ENCODE results near the gene KCTD15. TPM values are rescaled to one million over a fixed set of nuclear protein-coding genes. Genes with fewer than 3 reads are reported as not detected.

Gene KCTD15
- total and polyA plus RNA-seq, 2 of the 4 experiments (the other 2 are of a cell fraction), result 16.3 to 19.6 TPM

DNA sequence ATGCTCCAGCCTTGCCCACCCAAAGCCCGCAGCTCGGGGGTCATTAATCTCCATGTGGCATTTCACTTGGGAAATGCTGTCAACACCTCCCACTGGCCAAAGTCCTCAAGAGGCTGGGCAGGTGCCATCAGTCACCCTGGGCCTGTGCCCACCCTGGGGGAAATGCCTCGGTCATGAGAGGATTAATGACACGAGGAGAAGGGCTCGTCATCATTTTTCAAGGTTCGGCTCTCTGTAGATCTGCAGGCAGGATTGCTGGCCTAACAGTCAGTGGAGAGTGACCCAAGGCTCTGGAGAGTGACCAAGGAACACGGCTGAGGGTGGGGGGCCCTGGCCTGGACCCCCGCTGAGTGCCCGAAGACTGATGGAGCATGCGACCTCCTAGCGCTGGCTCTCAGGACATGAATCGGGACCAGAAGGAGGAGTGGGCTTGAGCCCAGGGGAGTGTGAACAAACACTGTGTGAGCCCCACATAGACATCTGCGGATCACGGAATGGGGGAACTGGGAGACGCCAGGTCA, 15.2 kb upstream of the KCTD15 start:
- Histone ChIP-seq H4K5ac (ENCODE audit: low read depth, low read length) (no peak overlapping the region), H3K14ac (replicated peaks; ENCODE audit: low read depth, low read length) (no peak overlapping the region), H3K79me1 (ENCODE audit: low read depth in 1 of 2, low read length in 2 of 2) (no peaks in the 10 kb centered on the region; a peak in 1 of 4 replicates), H3K4ac (ENCODE audit: low read depth, low read length) (no peak overlapping the region; the same call in 1 of the 2 replicates), H3K9me1 (ENCODE audit: insufficient read depth, low read length) (peaks cover 25% of the 10 kb centered on the region), H3K23ac (ENCODE audit: low read depth, low read length) (no peak overlapping the region), H3K56ac (ENCODE audit: extremely low read depth, insufficient read depth, low read length) (no peak overlapping the region), H3K4me2 (ENCODE audit: low read depth, low read length) (no peak overlapping the region), H3K27me3 (ENCODE audit: control insufficient read depth, insufficient read depth, low read length) (peaks cover 16% of the 10 kb centered on the region; the same call in 1 of the 2 replicates), H2AFZ (replicated peaks; ENCODE audit: low read length, poor library complexity) (no peak overlapping the region), H2BK15ac (ENCODE audit: low read depth, low read length) (no peak overlapping the region), H4K91ac (ENCODE audit: insufficient read depth, low read depth, low read length) (no peak overlapping the region), H3K36me3 (ENCODE audit: control insufficient read depth, insufficient read depth, low read length) (no peaks in the 10 kb centered on the region), H2BK20ac (ENCODE audit: low read depth, low read length) (no peak overlapping the region), H3K9me3 (ENCODE audit: control insufficient read depth, insufficient read depth, low read length) (no peaks in the 10 kb centered on the region), H2AK9ac (replicated peaks; ENCODE audit: low read depth, low read length, poor library complexity) (no peak overlapping the region), H3K18ac (ENCODE audit: low read depth, low read length) (no peak overlapping the region), H4K20me1 (ENCODE audit: insufficient read depth, low read length) (no peaks in the 10 kb centered on the region), H2BK5ac (ENCODE audit: low read depth, low read length, poor library complexity, severe bottlenecking) (no peak overlapping the region), H2BK120ac (ENCODE audit: low read depth, low read length) (no peak overlapping the region), H4K8ac (ENCODE audit: low read depth in 2 of 2, low read length in 2 of 2) (no peak overlapping the region), H3K4me3 (ENCODE audit: insufficient read depth, low read depth, low read length) (no peak overlapping the region), H3K9ac (ENCODE audit: low read depth, low read length) (no peak overlapping the region), H3K27ac (ENCODE audit: insufficient read depth, low read length) (no peak overlapping the region), H2AK5ac (ENCODE audit: low read depth, low read length) (no peak overlapping the region), H3K4me1 (ENCODE audit: control insufficient read depth, insufficient read depth, low read length) (peaks cover 6% of the 10 kb centered on the region)
- ChIA-PET POLR2A (ENCODE audit: unreplicated experiment) (no interaction called here), CTCF (interaction anchor here (0.6 to 0.9 kb wide), 2 partner anchors 34 to 217 kb away, joined by 3 read pairs; no protein-coding TSS in a partner anchor)
- no peak for DNase-seq
- BruUV-seq (replicated peaks), result no TSS peak
- TF ChIP-seq MXI1 (IDR thresholded peaks at IDR 0.05; ENCODE audit: borderline replicate concordance, low read depth, low read length), result no peak
- TF ChIP-seq, protein P1, sequence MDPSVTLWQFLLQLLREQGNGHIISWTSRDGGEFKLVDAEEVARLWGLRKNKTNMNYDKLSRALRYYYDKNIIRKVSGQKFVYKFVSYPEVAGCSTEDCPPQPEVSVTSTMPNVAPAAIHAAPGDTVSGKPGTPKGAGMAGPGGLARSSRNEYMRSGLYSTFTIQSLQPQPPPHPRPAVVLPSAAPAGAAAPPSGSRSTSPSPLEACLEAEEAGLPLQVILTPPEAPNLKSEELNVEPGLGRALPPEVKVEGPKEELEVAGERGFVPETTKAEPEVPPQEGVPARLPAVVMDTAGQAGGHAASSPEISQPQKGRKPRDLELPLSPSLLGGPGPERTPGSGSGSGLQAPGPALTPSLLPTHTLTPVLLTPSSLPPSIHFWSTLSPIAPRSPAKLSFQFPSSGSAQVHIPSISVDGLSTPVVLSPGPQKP (IDR thresholded peaks at IDR 0.05; ENCODE audit: borderline replicate concordance, low read depth, low read length), result no peak
- TF ChIP-seq, protein P2, sequence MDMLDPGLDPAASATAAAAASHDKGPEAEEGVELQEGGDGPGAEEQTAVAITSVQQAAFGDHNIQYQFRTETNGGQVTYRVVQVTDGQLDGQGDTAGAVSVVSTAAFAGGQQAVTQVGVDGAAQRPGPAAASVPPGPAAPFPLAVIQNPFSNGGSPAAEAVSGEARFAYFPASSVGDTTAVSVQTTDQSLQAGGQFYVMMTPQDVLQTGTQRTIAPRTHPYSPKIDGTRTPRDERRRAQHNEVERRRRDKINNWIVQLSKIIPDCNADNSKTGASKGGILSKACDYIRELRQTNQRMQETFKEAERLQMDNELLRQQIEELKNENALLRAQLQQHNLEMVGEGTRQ (IDR thresholded peaks at IDR 0.05; ENCODE audit: low read depth, low read length), result no peak
- no peak for TF ChIP-seq RCOR1 (IDR thresholded peaks at IDR 0.05; ENCODE audit: insufficient replicate concordance, low read length)
- TF ChIP-seq FOS (IDR thresholded peaks at IDR 0.05; ENCODE audit: low read depth, low read length), result no peak
- no peak for TF ChIP-seq SMC3 (IDR thresholded peaks at IDR 0.05; ENCODE audit: low read depth, low read length)
- TF ChIP-seq, protein P3, sequence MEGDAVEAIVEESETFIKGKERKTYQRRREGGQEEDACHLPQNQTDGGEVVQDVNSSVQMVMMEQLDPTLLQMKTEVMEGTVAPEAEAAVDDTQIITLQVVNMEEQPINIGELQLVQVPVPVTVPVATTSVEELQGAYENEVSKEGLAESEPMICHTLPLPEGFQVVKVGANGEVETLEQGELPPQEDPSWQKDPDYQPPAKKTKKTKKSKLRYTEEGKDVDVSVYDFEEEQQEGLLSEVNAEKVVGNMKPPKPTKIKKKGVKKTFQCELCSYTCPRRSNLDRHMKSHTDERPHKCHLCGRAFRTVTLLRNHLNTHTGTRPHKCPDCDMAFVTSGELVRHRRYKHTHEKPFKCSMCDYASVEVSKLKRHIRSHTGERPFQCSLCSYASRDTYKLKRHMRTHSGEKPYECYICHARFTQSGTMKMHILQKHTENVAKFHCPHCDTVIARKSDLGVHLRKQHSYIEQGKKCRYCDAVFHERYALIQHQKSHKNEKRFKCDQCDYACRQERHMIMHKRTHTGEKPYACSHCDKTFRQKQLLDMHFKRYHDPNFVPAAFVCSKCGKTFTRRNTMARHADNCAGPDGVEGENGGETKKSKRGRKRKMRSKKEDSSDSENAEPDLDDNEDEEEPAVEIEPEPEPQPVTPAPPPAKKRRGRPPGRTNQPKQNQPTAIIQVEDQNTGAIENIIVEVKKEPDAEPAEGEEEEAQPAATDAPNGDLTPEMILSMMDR (conservative IDR thresholded peaks at IDR 0.05; ENCODE audit: low read depth, low read length), result no peak
- TF ChIP-seq BHLHE40 (IDR thresholded peaks at IDR 0.05; ENCODE audit: low read depth, low read length), result no peak
- no peak for TF ChIP-seq NFE2L2 (IDR thresholded peaks at IDR 0.05; ENCODE audit: low read depth, low read length)
- no peak for TF ChIP-seq RFX5 (IDR thresholded peaks at IDR 0.05; ENCODE audit: low read depth, low read length)
- no peak for TF ChIP-seq POLR2A (IDR thresholded peaks at IDR 0.05; ENCODE audit: low read depth, low read length)
- no peak for TF ChIP-seq CEBPB (IDR thresholded peaks at IDR 0.05; ENCODE audit: low read depth, low read length)
- no peak for TF ChIP-seq RAD21 (IDR thresholded peaks at IDR 0.05; ENCODE audit: low read length)
- no peak for TF ChIP-seq MAZ (IDR thresholded peaks at IDR 0.05; ENCODE audit: borderline replicate concordance, low read depth, low read length)
- WGBS, 2 experiments (ENCODE audit: extremely low coverage in 2 of 2, insufficient read length in 1 of 2), result 65% methylated on average over 5 of the region's 15 CpGs; no CpG with 5 or more reads in 1 of the 2 experiments
- dilution Hi-C loops (cut with HindIII; ENCODE audit: low sequenced_read_pairs, unreplicated experiment), result no loop called here
- intact Hi-C loops (cut with micrococcal nuclease), result no loop called here
- ATAC-seq (ENCODE audit: low read depth), result no peak
- in situ Hi-C loops (cut with MboI; ENCODE audit: low sequenced_read_pairs), result loop anchor here (5.0 to 25.0 kb wide), 2 partner anchors 221 to 556 kb away; no protein-coding TSS in a partner anchor

Measured in IMR-90 (cell line).